A673 (cell line): ENCODE data around the gene AKR1C4.
"Not testable (repeated sequence)": the region's sequence is repeated elsewhere in the genome, so short reads cannot be mapped to it uniquely, and the experiment has no call there.

ENCODE experiments used
- EZH2 ChIP-seq: fragments of 200-600 bp; sonication (generic); IDR thresholded peaks from 2 replicates; pipeline ENCODE4 v1.6.1; 2017; ENCODE audit warnings: borderline replicate concordance, low read depth, mild to moderate bottlenecking, mixed read lengths, antibody characterized with exemption, low read length; ENCODE audit not compliant: poor library complexity, severe bottlenecking
- TF ChIP-seq, protein P1 (sequence below): fragments of 300-800, 200-600 bp; sonication (generic); conservative IDR thresholded peaks from 2 replicates; pipeline ENCODE4 v1.5.1; 2017; ENCODE audit warnings: low read depth, mild to moderate bottlenecking, antibody characterized with exemption, low read length, moderate library complexity, mixed read lengths

DNA sequence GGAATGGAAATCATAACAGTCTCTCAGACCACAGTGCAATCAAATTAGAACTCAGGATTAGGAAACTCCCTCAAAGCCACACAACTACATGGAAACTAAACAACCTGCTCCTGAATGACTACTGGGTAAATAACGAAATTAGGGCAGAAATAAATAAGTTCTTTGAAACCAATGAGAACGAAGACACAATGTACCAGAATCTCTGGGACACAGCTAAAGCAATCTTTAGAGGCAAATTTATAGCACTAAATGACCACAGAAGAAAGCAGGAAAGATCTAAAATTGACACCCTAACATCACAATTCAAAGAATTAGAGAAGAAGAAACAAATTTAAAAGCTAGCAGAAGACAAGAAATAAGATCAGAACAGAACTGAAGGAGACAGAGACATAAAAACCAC, 40.9 kb downstream of the AKR1C4 start:
- TF ChIP-seq, protein P1, sequence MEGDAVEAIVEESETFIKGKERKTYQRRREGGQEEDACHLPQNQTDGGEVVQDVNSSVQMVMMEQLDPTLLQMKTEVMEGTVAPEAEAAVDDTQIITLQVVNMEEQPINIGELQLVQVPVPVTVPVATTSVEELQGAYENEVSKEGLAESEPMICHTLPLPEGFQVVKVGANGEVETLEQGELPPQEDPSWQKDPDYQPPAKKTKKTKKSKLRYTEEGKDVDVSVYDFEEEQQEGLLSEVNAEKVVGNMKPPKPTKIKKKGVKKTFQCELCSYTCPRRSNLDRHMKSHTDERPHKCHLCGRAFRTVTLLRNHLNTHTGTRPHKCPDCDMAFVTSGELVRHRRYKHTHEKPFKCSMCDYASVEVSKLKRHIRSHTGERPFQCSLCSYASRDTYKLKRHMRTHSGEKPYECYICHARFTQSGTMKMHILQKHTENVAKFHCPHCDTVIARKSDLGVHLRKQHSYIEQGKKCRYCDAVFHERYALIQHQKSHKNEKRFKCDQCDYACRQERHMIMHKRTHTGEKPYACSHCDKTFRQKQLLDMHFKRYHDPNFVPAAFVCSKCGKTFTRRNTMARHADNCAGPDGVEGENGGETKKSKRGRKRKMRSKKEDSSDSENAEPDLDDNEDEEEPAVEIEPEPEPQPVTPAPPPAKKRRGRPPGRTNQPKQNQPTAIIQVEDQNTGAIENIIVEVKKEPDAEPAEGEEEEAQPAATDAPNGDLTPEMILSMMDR, result not testable (repeated sequence)
- not testable (repeated sequence) for TF ChIP-seq EZH2
